GM12873 (cell line): ENCODE measurements around the gene KIF26B.

Source experiments
- CTCF ChIP-seq: IDR thresholded peaks from 2 replicates; pipeline ENCODE4 v1.5.1; 2012; ENCODE audit warnings: low read depth, mild to moderate bottlenecking, moderate library complexity, low read length, control low read depth; ENCODE audit not compliant: insufficient read depth; ENCODE audit errors: missing control alignments

Gene KIF26B

GRCh38 chr1:245283001-245283400 lies 128.2 kb downstream of the KIF26B start:
- TF ChIP-seq CTCF = no peak

- TF ChIP-seq CTCF = no peak
Observed at GRCh38 chr1:245285168-245285567, 130.4 kb downstream of the KIF26B start.

GRCh38 chr1:245288796-245289195 lies 134.0 kb downstream of the KIF26B start:
- TF ChIP-seq CTCF = no peak

- TF ChIP-seq CTCF = no peak
Observed at GRCh38 chr1:245290836-245291235, 136.1 kb downstream of the KIF26B start.

DNA sequence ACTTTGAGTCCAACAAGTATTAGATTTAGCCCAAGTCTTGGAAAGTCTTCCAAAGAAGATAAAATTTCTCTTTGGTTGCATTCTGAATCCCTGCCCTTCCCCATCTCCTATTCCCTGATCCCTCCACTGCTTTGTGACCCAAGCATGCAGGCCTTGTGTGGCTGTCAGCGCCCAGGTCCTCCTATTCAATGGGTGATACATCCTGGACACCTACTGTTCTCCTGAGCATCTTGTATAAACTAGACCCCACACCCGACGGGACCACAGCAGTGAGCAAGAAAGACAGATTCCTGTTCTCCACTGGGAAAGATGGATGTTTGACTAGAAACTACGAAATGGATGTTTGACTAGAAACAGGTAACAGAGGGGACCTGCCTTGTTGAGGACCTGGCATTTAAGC lies 136.6 kb downstream of the KIF26B start:
- TF ChIP-seq CTCF = no peak

- TF ChIP-seq CTCF = no peak
Observed at GRCh38 chr1:245292141-245292540, 137.4 kb downstream of the KIF26B start.

DNA sequence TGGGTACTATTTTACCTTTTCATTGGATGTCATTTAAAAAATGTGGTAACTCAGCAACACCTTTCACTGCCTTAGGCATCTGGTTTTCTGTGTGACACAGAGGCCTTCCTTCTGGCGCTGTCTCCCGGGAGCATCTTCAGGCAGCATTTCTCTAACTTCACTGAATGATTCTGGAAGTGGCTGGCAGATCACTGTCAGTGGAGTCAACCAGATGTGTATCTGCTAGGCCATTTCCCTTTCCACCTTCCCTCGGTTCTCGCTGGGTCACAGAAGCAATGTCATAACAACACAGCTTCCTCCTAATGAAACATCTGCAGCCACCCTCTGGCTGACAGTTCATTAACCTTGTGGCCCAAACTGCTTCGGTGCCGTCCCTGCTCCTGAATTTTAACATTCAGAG lies 137.8 kb downstream of the KIF26B start:
- TF ChIP-seq CTCF = no peak

DNA sequence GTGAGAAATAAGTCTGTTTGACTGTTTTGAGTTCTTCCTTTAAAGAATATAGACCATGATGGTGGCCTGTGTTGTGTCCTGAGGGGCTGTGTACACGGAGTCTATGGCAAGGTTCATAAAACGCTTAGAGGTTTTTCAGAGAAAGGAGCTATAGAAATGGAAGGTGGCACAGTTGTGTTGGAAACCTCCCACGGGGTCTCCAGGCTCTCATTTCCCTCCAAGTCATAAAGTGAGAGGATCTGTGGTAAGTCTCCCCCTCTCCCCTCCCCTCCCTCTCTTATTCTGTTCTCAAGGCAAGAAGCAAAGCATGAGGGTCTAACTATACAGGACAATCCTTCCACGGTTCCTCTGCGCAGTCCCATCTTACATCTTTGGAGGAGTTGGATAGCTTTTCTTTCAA lies 139.2 kb downstream of the KIF26B start:
- no peak for TF ChIP-seq CTCF
